ENCODE measurements around the gene CST3.

- TF ChIP-seq POLR2AphosphoS5 (IDR thresholded peaks at IDR 0.05; ENCODE audit: low read depth) (no peak), REST (IDR thresholded peaks at IDR 0.05; ENCODE audit: insufficient replicate concordance, low read depth) (no peak), GABPA (IDR thresholded peaks at IDR 0.05; ENCODE audit: low read depth) (no peak), CTCF (IDR thresholded peaks at IDR 0.05; ENCODE audit: insufficient read depth, low read length) (no peak)
Measured at GRCh38 chr20:23636182-23636907, 1.4 kb downstream of the CST3 start.
